Erythroblast (primary cell): Measurements from ENCODE around the gene OR13J1.

Experiments
- GATA1 ChIP-seq: IDR thresholded peaks from 2 replicates; pipeline ENCODE4 v1.6.1; 2011; ENCODE audit warnings: low read depth, mild to moderate bottlenecking, control low read depth, low read length, moderate library complexity
- POLR2A ChIP-seq: IDR thresholded peaks from 2 replicates; pipeline ENCODE4 v1.6.1; 2011; ENCODE audit warnings: mild to moderate bottlenecking, low read length

- TF ChIP-seq POLR2A = no peak
- no peak for TF ChIP-seq GATA1
Observed at GRCh38 chr9:35871545-35871944, 1.3 kb upstream of the OR13J1 start.
